Retinal pigment epithelial cell (primary cell): ENCODE data around the gene EFCAB11.

Experiments
- DNase-seq: peaks from one replicate; pipeline ENCODE4 v3.0.0-alpha.2; 2010; ENCODE audit warnings: low read depth
- H3K4me3 ChIP-seq: 2 replicates; pipeline ENCODE4 v1.5.1; 2011; ENCODE audit warnings: mild to moderate bottlenecking, low read length, control low read depth, moderate library complexity
- CTCF ChIP-seq: conservative IDR thresholded peaks from 2 replicates; pipeline ENCODE4 v1.5.1; 2011; ENCODE audit warnings: low read depth, low read length, control low read depth, inconsistent platforms

EFCAB11 gene

DNA sequence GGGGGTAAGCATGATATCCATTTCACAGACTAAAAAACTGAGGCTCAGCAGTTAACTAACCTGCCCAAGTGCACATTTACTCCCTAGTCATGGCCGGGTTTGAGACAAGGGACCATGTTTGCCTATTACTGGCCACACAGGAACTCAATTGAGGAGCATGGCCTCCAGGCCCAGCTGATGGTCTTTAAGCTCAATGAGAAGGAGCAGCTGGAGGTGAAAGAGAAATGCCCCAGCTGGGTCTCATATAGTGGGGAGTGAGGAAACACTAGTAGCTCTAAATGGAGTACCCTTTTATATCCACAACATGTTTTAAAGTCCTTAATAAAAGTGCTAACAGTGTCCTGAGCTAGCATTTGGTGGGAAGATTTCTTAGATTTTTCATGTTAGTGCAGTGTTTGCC, 2.8 kb upstream of the EFCAB11 start:
- DNase-seq, result no peak
- TF ChIP-seq CTCF, result no peak
- no peak overlapping the region for H3K4me3 ChIP-seq

DNA sequence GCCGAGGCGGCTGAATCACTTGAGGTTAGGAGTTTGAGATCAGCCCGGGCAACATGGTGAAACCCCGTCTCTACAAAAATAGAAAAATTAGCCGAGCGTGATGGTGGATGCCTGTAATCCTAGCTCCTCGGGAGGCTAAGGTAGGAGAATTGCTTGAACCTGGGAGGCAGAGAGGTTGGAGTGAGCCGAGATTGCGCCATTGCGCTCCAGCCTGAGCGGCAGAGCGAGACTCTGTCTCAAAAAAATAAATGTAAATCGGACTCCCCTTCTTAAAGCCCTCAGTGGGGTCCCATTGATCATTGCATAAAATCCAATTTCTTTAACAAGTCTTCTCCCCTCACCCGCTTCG, 2.1 kb upstream of the EFCAB11 start:
- TF ChIP-seq CTCF, result no peak
- no peak for DNase-seq
- peak overlapping the region; percentile 70 for H3K4me3 ChIP-seq

- peak; percentile 82 for DNase-seq
- peak; percentile 16 for TF ChIP-seq CTCF
- peak within 1 kb of the TSS; percentile 70 for H3K4me3 ChIP-seq
Observed at GRCh38 chr14:89955745-89956660, 1.5 kb upstream of the EFCAB11 start, which contains the start of gene TDP1. TSS of gene TDP1 (plus strand) at chr14:89955927. CDS start at chr14:89963115, 7,188 bp downstream.

GRCh38 chr14:89955022-89955744, 653 bp upstream of the EFCAB11 start:
- no peak for TF ChIP-seq CTCF
- DNase-seq, result no peak
- peak overlapping the region; percentile 70 for H3K4me3 ChIP-seq

DNA sequence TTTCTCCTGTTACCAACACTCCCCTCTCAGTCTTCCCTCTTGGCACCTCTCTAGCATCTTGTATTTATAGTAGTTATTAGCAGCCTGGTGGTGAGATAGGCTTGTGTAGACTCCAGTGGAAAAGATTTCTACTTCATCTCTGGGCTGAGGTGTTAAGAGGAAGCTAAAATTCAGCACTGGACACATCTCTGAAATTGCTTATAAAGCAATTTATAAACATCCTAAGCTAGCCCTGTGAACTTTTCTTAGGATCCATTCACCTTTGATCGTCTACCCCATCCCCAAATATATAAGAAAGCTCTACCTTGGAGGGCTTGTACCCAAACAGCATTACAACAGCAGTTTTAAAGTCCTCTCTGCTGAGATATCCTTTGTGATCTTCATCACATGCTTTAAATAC, 928 bp downstream of the EFCAB11 start:
- peak overlapping the region; percentile 70 for H3K4me3 ChIP-seq
- no peak for TF ChIP-seq CTCF
- no peak for DNase-seq

DNA sequence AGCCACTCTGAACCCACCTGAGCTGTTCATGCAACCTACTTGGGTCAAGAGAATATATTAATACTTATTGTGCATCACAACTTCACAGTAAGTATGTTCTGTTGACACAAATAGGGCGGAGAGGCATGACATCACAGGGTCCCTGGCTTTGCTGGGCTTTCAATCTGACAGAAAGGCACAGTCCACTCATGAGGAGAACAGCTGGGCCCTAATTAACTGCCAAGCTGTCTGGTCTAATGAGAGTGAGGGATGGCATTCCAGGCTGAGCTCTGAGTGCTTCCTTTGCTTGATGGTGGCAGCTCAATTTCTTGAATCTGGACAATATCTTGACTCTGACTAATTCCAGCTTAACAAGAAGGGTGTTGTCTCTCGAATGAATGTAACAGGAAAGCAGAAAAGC, 2.0 kb downstream of the EFCAB11 start:
- no peak for TF ChIP-seq CTCF
- H3K4me3 ChIP-seq, result no peak overlapping the region
- DNase-seq, result no peak
